GM18519 (cell line): ENCODE data around the gene CHST11.

ENCODE experiments used
- ATAC-seq: cut with Tn5 transposase; IDR thresholded peaks from one replicate; pipeline ENCODE4 v1.9.1; 2021; ENCODE audit warnings: mild to moderate bottlenecking, moderate library complexity; ENCODE audit not compliant: unreplicated experiment, low FRiP score

The CHST11 gene

DNA sequence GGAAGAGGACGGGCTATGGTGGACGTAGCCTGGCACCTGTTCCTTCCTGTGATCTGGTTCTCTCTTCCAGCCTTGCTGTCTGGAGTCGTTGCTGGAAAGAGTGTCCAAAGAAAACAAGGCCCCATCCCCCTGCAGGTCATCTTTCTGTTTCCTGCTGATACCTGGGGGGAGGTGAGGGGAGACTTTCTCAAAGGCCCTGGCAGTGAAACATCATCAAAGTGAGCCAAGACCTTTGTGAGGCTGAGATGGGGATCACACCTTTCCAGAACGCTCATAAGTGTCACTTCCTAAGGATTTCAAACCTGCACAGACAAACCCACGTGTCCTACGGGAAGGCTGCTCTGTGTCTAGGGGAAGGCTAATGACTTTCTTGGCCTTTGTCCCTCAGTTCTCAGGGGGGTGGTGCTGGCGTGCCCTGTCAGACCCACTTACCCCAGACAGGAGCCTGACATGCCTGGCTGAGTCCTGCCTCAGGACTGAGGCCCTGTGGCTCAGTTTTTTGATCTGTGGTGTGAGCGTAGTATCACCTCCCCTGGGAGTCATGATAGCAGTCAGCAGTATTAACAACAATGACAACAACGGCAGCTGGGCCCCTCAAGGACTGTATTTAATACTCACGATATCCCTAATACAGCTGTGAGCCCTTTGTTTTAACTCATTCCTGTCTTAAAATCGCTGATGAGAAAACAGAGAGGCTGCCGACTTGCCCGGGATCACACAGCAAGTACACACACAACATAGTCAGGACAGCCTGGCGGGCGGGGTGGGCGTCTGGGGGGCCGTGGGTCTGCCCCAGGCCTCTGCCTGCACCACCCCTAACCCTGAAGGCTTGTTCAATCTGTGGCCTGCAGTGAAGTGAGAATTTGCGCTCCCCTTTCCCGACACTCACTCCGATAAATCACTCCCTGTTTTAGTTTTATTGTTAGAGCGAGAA lies 266.1 kb downstream of the CHST11 start:
- no peak for ATAC-seq

DNA sequence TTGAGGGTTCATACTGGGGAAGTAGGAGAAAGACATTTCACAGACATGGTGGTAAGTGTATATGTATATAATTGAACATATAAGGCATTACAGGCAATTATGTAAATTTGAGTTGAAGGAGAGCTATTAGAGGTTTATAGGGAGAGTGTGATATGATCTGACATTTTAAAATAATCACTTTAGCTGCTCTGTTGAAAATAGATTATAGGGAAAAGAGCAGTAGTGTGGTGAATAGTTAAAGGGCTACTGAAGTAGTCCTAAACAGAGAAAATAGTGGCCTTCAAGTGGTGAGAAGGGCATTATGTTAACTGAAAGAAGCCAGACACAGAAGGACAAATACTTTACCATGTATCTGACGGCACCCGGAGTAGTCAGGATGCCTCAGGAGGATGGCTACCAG lies 267.1 kb downstream of the CHST11 start:
- ATAC-seq: no peak

DNA sequence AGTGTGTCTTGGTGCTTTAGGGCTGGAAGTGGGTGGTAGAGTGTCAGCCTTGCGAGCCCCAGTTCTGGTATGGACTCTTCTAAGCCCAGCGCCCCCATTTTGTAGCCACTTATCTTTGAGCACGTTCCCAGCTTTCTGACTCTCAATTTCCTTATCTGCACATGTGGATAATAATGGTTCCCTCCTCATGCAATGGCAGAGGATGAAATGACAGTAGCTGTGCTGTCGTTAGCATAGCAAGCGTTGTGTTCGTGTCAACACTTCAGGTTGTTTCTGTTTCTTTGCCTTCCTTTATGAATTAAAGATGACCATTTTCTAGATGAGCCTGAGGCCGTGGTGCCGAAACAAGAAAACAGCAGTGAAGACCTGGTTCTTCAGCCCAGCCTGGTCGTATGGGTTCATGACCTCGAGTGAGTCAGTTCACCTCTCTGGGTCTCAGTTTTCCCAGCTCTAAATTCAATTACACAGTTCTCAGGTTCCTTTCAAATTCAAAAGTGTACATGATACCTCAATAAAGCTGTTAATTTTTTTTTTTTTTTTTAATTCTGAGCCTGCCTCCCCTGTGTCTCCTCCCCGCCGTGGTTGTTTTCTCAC lies 268.3 kb downstream of the CHST11 start:
- no peak for ATAC-seq

DNA sequence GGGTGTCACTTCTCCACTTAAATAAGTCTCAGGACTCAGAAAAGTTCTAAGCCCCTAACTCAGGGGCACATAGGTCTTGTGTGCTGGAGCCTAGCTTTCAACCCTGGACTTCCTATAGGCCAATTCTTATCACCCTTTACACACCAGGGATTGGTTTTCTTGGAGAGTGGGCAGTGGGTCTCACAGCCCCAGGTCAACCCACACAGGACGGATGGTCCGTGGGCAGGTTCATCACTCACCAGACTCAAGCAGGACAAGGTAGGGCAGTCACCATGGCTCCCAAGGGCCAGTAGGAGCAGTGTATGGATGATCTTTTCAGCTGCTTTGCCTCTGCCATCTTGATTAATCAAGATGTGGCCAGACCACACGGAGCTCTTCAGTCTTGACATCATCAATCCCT lies 268.9 kb downstream of the CHST11 start:
- no peak for ATAC-seq

DNA sequence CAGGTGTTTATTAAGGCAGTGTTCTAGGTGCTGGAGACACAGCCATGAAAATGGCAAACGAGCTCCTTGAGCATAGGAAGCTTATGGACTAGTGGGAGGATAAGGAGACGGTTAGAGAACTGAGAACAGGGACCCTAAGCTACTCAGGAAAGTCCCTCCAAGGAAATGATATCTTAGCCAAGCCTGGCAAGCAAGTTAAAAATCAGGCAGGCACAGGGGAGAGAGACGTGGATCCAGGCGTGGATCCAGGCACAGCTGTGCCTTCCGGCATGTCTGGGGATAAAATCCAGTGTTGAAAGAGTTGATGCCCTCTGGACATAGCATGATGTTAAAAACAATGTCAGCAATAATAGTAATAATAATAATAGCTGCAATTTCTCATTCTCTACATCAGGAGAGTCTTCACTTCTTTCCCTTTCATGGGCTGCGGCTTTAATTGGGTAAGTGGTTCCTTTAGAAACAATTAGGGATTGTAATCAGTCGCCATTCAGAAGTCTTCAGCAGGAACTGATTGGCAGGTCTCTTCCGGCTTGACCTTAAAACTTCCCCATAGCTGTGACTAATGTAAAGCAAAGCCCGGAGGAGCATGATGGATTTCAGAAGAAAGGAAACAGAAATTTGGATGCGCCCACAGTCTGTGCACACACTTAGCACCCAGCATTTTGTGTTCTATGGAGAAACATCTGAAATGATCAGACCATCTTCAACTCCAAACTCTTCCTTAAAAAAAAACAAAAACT lies 271.1 kb downstream of the CHST11 start:
- no peak for ATAC-seq

DNA sequence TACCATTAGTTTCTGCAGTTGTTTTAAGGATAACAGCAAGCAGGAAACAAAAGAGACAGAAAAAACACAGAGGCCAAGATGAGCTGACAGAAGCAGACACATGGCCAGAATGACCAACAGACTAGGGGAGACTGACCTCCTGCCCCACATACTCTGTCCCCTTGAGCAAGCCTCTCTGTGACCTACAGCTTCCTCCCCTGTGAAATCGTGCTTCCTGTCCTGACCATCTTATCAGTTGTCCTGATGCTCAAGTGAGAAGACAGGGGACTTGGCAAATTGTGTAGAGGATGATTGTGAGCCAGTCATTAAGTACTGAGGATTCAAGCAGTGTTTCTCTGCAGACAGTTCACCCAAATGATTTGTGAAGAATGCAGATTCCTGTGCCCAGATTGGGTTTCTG lies 272.3 kb downstream of the CHST11 start:
- ATAC-seq: no peak

DNA sequence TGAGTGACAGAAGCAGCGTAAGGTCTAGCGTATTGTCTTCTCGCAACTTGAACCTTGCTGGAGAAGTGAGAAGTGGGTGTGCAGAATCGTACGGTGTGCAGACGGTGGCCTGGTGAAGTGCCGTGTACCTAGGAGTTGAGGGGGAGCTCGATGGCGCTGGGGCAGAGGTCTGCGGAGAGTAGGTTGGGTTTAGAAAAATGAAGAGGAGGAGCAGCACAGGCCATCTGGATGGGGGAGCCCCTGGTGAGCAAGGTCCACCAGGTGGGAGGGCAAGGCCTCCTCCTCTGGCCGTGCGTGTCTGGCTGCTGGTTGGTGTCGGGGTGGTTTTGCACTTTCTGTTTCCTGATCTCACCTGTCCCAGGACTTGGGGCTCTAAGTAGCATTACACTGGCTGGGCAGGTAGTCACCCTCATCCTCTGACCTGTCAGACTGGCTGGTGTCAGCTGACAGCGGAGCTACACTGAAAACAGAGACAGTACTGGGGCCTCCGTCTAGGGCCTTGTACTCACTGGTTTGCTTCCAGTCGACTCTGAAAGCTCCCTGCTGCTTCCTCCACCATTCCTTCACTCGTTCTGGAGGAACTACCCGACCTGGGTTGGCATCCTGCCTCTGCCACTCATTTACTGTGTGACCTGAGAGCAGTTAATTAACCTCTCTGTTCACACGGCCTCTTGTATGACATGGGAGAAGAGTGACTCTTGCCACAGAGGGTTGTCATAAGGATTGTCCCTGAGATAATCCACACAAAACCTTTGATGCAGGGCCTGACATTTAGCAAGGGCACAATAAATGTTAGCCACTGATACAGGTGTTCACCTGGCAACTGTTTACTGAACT lies 273.1 kb downstream of the CHST11 start:
- ATAC-seq: no peak

DNA sequence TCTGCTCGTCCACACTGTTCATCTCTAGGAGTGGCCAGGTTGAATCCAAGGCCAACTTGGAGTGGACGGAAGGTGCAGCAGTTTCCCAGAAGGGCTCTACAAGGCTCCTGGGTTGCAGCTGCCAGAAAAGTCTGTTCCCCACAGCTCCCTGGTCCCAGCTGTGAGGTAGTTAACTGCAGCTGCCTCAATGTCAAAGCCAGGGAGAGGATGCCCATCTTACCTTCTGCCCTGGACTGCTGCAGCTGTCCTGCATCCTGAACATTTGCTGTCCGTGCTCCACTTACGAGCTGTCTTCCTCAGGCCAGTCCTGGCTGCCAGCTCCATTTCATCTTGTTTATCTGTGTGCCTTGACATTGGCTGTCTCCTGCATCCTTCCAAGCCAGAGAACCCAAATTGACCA lies 274.0 kb downstream of the CHST11 start:
- no peak for ATAC-seq

DNA sequence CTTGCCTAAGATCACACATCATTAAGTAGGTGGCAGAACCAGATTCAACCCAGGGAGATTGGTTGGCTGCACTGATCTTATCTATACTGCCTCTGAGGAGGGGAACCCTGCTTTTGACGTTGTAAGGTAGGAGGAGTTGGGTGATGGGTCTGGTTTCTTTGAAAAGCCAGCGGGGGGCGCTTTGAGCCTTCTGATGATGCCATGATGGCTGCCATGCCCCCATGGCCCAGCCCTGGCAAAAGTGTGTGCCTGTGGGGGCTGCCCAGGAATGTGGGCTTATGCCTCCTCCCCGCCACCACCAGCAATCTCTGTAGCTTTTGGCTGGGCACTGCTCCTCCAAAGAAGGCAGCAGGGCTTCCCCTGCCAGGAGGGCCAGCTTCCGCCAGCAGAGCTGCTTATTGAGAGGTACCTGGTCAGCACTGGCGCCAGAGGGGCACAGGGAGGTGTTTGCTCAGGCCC lies 277.0 kb downstream of the CHST11 start:
- no peak for ATAC-seq

DNA sequence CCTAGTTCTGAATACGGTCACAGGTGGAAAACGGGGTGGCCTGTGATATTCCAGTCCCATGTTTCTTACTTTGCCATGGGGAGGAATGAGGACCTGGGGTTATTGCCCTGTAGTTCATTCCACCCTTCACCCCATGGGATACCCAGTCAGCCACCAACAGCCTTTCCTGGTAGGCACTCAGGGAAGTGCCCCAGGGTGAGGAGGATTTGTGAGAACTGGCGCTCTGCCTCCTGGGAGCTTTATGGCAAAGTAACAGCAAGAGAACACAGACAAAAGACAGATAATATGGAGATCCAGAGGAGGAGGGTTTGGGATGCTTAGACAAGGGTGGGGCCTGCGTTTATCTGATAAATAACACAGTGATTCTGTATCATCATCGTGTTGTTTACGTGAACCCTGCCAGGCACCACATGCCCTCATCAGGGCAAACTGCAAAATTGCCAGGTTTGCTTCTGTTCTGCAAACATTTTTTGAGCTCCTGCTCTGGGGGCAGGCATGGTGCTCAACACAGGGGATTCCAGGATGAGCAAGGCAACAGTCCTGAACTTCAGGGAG lies 277.9 kb downstream of the CHST11 start:
- no peak for ATAC-seq

DNA sequence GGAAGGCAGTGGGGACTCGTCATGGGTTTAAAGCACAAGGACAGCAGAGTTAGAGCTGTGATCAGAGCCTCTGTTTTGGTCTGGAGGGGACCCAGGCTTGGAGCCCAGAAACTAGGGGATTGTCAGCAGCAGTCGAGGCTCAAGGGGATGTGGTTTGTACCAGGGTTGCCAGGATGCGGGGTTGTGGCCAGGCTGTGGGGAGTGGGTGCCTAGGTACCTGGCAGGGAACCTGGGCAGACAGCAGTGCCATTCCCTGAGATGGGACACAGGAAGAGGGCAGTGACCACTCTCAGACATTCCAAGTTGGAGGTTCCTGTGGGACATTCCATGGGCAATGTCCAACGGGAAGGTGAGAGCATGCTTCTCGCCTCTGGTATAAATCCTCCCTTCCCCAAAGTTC lies 279.1 kb downstream of the CHST11 start:
- ATAC-seq: no peak

DNA sequence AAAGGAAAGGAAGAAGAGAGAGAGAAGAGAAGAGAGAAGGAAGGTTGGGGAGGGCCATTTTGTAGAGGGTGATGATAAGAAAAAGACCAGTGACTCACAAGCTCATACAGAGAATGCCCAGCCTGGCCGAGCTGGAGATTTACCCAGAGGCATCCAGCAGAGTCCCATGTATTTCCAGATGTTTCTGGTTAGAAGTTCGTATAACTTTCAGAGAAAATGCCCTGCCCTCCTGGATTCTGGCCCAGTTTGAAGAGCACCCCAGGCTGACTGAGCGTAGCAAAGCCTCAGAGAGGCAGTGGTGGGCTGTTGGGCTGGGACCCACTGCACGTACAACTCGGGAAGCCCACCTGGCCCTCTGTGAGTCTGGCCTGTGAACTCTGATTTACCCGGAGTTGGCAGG lies 279.6 kb downstream of the CHST11 start:
- ATAC-seq: no peak

DNA sequence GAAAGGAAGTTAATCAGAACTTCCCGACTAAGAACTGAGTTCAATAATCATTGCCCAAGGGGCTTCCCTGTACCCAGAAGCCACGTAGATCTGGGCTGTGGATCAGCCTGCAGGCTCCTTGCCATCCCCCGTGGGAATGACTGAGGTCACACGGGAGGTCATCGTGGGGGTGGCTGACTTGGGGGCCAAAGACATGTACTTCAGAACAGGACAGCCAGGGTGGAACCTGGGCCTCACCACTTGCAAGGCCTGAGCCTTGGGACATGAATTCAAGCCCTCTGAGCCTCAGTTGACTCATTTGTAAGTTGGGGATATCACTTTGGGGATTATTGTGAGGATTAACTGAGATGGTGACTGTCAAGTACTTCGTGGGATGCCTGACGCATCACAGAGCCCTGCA lies 280.4 kb downstream of the CHST11 start:
- no peak for ATAC-seq

DNA sequence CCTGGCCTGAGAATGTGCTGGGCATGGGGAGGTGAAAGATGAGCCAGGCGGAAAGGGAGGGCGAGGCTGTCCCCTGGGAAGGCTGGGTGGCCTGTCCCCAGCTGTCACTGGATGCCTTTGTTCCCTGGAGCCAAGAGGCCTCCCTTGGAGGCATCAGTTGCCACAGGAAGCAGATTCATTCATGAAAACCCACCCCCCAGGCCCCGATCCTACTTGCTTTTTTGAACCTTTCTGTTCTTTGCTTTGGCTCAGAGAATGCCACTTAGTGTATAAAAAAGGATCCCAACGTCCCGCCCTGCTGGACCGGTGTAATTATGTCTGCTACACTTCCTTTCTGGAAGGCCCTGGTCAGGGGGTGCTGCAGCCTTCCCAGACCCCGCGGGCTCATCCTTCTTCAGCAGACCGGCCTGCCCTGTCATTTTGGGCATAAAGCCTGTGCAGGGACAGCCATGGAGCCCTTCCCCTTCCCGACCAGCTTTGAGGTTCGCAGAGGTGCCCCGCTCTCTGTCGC lies 281.1 kb downstream of the CHST11 start:
- ATAC-seq: no peak

DNA sequence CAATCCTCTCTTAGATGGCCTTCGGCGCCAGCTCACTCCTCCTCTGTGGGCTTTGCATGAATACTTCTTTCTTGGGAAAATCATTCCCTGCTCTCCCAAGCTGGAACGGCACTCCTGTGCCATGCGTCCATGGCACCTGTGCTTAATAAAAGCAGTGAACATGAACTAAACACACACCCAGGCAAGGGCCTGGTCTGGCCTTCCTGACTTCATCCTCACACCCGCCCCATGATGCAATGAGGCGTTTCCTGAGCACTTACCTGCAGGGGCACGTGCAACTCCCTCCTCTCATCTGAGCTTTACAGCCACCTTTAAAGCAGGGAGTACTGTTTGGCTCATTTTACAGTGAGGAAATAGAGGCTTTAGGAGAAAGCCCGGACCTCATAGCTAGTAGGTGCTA lies 281.6 kb downstream of the CHST11 start:
- no peak for ATAC-seq

DNA sequence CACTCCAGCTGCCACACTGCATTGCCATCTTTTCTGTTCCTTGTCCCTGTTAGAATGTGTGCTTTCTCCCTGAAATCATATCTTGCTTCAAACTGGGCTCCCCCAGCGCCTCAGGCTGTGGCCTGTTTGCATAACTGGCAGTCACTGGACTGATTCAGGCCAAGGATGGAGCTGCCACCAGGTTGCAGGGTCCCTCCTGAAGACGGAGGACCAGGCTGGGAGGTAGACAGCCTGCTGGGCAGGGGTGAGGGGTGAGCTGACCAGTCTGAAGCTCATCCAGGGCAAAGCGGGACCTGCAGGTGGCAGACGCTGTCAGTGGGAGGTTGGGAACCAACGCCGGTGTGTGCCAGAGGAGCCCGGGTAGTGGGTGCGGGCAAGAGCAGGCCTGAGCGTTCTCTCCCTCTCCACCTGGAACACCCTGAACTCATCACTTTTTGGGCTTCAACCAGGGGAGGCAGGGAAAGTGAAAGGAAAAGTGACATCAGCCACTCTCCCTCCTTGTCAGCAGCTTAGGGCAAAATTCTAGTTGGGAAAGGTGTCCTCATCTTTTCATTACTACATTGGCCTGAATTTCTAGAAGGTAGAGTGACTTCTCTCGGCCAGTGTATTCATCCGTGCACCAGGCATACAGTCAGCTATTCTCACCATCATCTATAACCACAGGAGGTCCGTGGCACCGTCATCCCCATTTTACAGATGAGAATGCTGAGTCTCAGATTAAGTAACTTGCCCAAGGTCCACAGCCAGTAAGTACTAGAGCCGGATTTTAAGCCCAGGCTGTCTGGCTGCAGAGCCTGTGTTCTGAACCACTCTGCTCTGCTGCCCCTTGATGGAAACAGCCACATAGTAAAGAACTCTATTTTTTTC lies 282.3 kb downstream of the CHST11 start:
- no peak for ATAC-seq

DNA sequence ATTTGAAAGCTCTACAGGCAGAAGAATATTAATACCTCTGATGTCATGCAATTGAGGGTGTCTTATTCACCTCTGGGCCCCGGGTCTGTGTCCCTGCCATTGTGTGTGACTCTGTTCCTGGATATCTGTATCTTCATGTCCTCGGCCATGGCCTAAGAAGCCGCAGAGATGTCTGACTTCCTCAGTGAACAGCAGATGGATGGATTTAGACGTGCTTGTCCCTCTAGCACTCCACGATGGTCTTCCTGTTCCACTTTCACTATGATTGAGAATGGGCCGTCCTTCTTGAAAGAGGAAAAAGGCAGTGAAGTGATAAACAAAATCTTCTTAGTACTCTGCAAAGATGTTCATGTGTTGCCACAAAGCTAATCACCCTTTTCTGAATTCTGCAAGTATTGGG lies 283.9 kb downstream of the CHST11 start:
- ATAC-seq: peak; percentile 58

DNA sequence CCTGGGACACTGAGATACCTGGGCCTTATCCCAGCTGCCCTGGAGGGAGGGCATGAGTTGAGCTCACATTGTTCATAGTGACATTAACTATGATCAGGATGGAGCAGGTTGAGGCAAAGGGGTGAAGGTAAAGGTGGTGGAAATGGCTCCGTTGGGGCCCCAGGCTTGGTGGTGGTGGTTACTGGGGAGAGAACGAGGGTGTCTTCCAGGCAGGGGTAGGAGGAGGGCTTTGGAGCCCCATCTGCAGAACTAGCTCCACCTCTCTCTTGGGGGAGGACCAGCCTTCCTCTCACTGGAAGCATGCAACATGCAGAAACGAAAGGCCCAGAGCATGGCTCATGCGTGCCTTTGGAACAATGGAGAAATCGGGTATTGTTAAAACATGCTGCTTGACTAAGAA lies 284.3 kb downstream of the CHST11 start:
- peak; percentile 21 for ATAC-seq
